Endothelial cell of umbilical vein (primary cell): ENCODE results near the gene NFKBIE. TPM values are rescaled to one million over a fixed set of nuclear protein-coding genes. Genes with fewer than 3 reads are reported as not detected.

ENCODE experiments used
- BruUV-seq: library from RNA; stranded (reverse); fragments of 400-500 nt; replicated peaks from 2 replicates; lab custom pipeline; 2021; lab: Mats Ljungman, UMichigan
- CTCF ChIA-PET: fragments of 300-600, 350-600 bp; sonication (Branson Sonifier 250); formaldehyde crosslinking; loops from one replicate; lab custom pipeline; 2021; ENCODE audit warnings: antibody characterized with exemption, inconsistent platforms; lab: Charles Lee
- POLR2A ChIA-PET: fragments of 300-600, 350-600 bp; sonication (Branson Sonifier 250); formaldehyde crosslinking; loops from one replicate; lab custom pipeline; 2021; ENCODE audit warnings: antibody characterized with exemption, inconsistent platforms; lab: Charles Lee
- DNase-seq: peaks from one replicate; pipeline ENCODE4 v3.0.0-alpha.2; 2011; ENCODE audit warnings: low read depth, low spot score
- FAIRE-seq: peaks from 2 replicates; lab custom pipeline; 2011; peaks lifted over from hg19 to GRCh38; lab: Jason Lieb, UNC
- H2AFZ ChIP-seq: 2 replicates; pipeline ENCODE4 v1.6.0; 2012; ENCODE audit warnings: low read depth, low read length, control low read depth, inconsistent platforms
- H3K27ac ChIP-seq: 2 replicates; pipeline ENCODE4 v1.5.1; 2011; ENCODE audit warnings: low read depth, mild to moderate bottlenecking, control low read depth, low read length, moderate library complexity; ENCODE audit not compliant: insufficient read depth
- H3K27me3 ChIP-seq, 2 experiments: 2 replicates each; pipeline versions ENCODE4 v1.6.0 to v1.6.1; 2011; ENCODE audit warnings: low read length in 2 of 2, mixed read lengths in 1 of 2; ENCODE audit not compliant: control insufficient read depth in 2 of 2, insufficient read depth in 2 of 2
- H3K36me3 ChIP-seq, 2 experiments: 2 replicates in 1 of 2; 3 replicates in 1 of 2; pipeline ENCODE4 v1.5.1; 2011; ENCODE audit warnings: low read length in 2 of 2, mild to moderate bottlenecking in 1 of 2, moderate library complexity in 1 of 2; ENCODE audit not compliant: control insufficient read depth in 2 of 2, insufficient read depth in 2 of 2; ENCODE audit errors: extremely low read depth in 1 of 2
- H3K4me1 ChIP-seq: 3 replicates; pipeline ENCODE4 v1.5.1; 2011; ENCODE audit warnings: mild to moderate bottlenecking, low read length; ENCODE audit not compliant: control insufficient read depth, insufficient read depth; ENCODE audit errors: extremely low read depth
- H3K4me2 ChIP-seq: 2 replicates; pipeline ENCODE4 v1.6.1; 2011; ENCODE audit warnings: low read length, control low read depth, mixed read lengths; ENCODE audit not compliant: insufficient read depth
- H3K4me3 ChIP-seq, 3 experiments: fragments of 200-600 bp in 1 of 3; sonication (generic), shearing (Covaris generic) in 1 of 3; replicated peaks in 1 of 3; 2 replicates each; pipeline ENCODE4 v1.5.1; 2011 to 2016; ENCODE audit warnings: control low read depth in 3 of 3, low read length in 3 of 3, mild to moderate bottlenecking in 2 of 3, inconsistent platforms in 1 of 3, low read depth in 1 of 3, moderate library complexity in 1 of 3; ENCODE audit not compliant: insufficient read depth in 1 of 3
- H3K79me2 ChIP-seq: 2 replicates; pipeline ENCODE4 v1.6.0; 2012; ENCODE audit warnings: low read length, inconsistent platforms; ENCODE audit not compliant: control insufficient read depth, insufficient read depth
- H3K9ac ChIP-seq: replicated peaks from 2 replicates; pipeline ENCODE3; 2011; ENCODE audit warnings: low read length, control low read depth; ENCODE audit not compliant: insufficient read depth; ENCODE audit errors: extremely low read depth
- H3K9me1 ChIP-seq: replicated peaks from 3 replicates; pipeline ENCODE4 v1.6.0; 2011; ENCODE audit warnings: mild to moderate bottlenecking, low read length; ENCODE audit not compliant: control insufficient read depth, insufficient read depth; ENCODE audit errors: extremely low read depth
- H3K9me3 ChIP-seq: replicated peaks from 2 replicates; pipeline ENCODE4 v1.5.1; 2012; ENCODE audit warnings: low read length, inconsistent platforms; ENCODE audit not compliant: control insufficient read depth, insufficient read depth
- H4K20me1 ChIP-seq: replicated peaks from 2 replicates; pipeline ENCODE3; 2011; ENCODE audit warnings: mild to moderate bottlenecking, low read length; ENCODE audit not compliant: control insufficient read depth, insufficient read depth; ENCODE audit errors: extremely low read depth
- CTCF ChIP-seq, 2 donors: IDR thresholded peaks; 1 replicate in 1 of 2; 2 replicates in 1 of 2; pipeline ENCODE4 v1.5.1; 2011; ENCODE audit warnings: low read length in 2 of 2, mild to moderate bottlenecking in 2 of 2, moderate library complexity in 2 of 2, control low read depth in 1 of 2, inconsistent platforms in 1 of 2, low read depth in 1 of 2; ENCODE audit not compliant: insufficient read depth in 1 of 2; ENCODE audit errors: extremely low read depth in 1 of 2
- EZH2 ChIP-seq: IDR thresholded peaks from 2 replicates; pipeline ENCODE4 v1.6.1; 2012; ENCODE audit warnings: borderline replicate concordance, low read depth, mild to moderate bottlenecking, moderate library complexity, low read length, inconsistent platforms; ENCODE audit not compliant: severe bottlenecking
- FOS ChIP-seq: IDR thresholded peaks from 2 replicates; pipeline ENCODE4 v1.6.1; 2011; ENCODE audit warnings: mild to moderate bottlenecking, low read length, moderate library complexity, borderline replicate concordance; ENCODE audit not compliant: insufficient read depth
- GATA2 ChIP-seq: IDR thresholded peaks from 2 replicates; pipeline ENCODE4 v1.7.0; 2011; ENCODE audit warnings: low read depth, mild to moderate bottlenecking, moderate library complexity, mixed read lengths, low read length; ENCODE audit not compliant: insufficient read length, insufficient read depth
- JUN ChIP-seq: IDR thresholded peaks from 2 replicates; pipeline ENCODE4 v1.6.1; 2011; ENCODE audit warnings: borderline replicate concordance, low read depth; ENCODE audit not compliant: insufficient read length, insufficient read depth
- MAX ChIP-seq: IDR thresholded peaks from 2 replicates; pipeline ENCODE4 v1.6.1; 2011; ENCODE audit not compliant: insufficient read depth, insufficient read length
- MYC ChIP-seq: IDR thresholded peaks from one replicate; pipeline ENCODE4 v1.6.1; 2011; ENCODE audit warnings: mild to moderate bottlenecking, low read depth, low read length
- POLR2A ChIP-seq: IDR thresholded peaks from 2 replicates; pipeline ENCODE4 v1.6.1; 2012; ENCODE audit warnings: low read depth, mild to moderate bottlenecking, control low read depth, low read length
- POLR2AphosphoS5 ChIP-seq: IDR thresholded peaks from 2 replicates; pipeline ENCODE4 v1.6.1; 2012; ENCODE audit warnings: low read depth, mild to moderate bottlenecking, control low read depth, low read length, moderate library complexity; ENCODE audit not compliant: insufficient read depth
- dilution Hi-C: fragments of 300-500 bp; cut with MboI; formaldehyde crosslinking; loops from one replicate; pipeline ENCODE4 v1.15.0; 2019; ENCODE audit warnings: low sequenced_read_pairs; ENCODE audit not compliant: extremely low pct_ligation_motif_present
- intact Hi-C: fragments of 100-400 bp; cut with micrococcal nuclease; formaldehyde crosslinking; loops from one replicate; pipeline ENCODE4 v1.10.0; 2022
- polyA plus RNA-seq, 4 experiments: library from polyadenylated mRNA; depleted of rRNA in 3 of 4; stranded (reverse) in 3 of 4; unstranded in 1 of 4; fragments of >200 nt; gene quantifications; 2 replicates each; pipeline versions ENCODE4 v1.2.1 to v1.2.3, GENCODE V29; 2011 to 2012; ENCODE audit warnings: missing spikeins in 1 of 4
- total RNA-seq: library from RNA; stranded (reverse); gene quantifications from 2 replicates; pipeline ENCODE4 v1.2.3, GENCODE V29; 2021

The NFKBIE gene
- total and polyA plus RNA-seq, 2 donors (not counting 3 experiments of a cell fraction or from before 2014, with no cell fraction given): 19.0 to 22.6 TPM

DNA sequence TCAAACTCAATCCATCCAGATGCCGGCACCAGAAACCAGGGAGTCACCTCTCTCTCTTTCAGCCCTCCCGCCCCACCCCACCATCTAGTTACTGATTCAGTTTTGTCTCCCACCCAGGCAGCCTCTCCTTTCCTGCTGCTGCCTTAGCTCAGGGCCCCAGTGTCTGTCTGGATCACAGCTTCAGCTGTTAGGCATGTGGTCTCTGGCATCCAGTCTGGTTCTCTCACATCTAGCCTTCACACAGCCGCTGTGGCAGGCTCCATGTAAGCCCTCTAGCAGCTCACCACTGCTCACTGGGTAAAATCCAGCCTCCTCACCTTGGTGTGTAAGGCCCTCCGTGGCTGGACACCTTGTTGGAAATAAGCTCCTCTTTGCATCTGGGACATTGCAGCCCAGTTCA lies 26.5 kb upstream of the NFKBIE start:
- no TSS peak for BruUV-seq
- TF ChIP-seq MAX (no peak), MYC (no peak), FOS (no peak), POLR2A (no peak), EZH2 (no peak), POLR2AphosphoS5 (no peak), GATA2 (no peak), JUN (no peak), CTCF (IDR thresholded peaks at IDR 0.05; ENCODE audit: extremely low read depth in 1 of 2, insufficient read depth in 1 of 2, low read depth in 1 of 2, low read length in 2 of 2) (no peak)
- intact Hi-C loops: no loop called here
- Histone ChIP-seq H3K4me3 (no peak overlapping the region), H4K20me1 (no peaks in the 10 kb centered on the region), H2AFZ (no peak overlapping the region), H3K36me3 (no peaks in the 10 kb centered on the region), H3K4me1 (no peaks in the 10 kb centered on the region), H3K27ac (no peak overlapping the region), H3K9ac (no peak overlapping the region), H3K9me3 (no peaks in the 10 kb centered on the region), H3K27me3 (peaks cover 30% of the 10 kb centered on the region in 2 experiments), H3K79me2 (no peaks in the 10 kb centered on the region), H3K4me2 (no peak overlapping the region), H3K9me1 (no peaks in the 10 kb centered on the region)
- DNase-seq: no peak
- ChIA-PET POLR2A (no interaction called here), CTCF (interaction anchor here (0.8 to 5.6 kb wide), 6 partner anchors 12 to 35 kb away, joined by 3 to 35 read pairs (median 4); partner anchors contain the start of genes AARS2 and TMEM151B)
- dilution Hi-C loops: no loop called here
- FAIRE-seq: no peak
